Measurements from ENCODE around the gene ATOX1. TPM values are rescaled to one million over a fixed set of nuclear protein-coding genes. Genes with fewer than 3 reads are reported as not detected.

Gene ATOX1
- total and polyA plus RNA-seq, 2 of the 8 experiments (the other 6 are each of a cell fraction or from before 2014, with no cell fraction given): 79.9 to 232 TPM

GRCh38 chr5:151751091-151751490 is 7.3 kb downstream of the ATOX1 start:
- H3K23ac ChIP-seq (ENCODE audit: insufficient read length): no peak overlapping the region
- no peak overlapping the region for H3K4me2 ChIP-seq (ENCODE audit: insufficient read depth in 1 of 2, low read depth in 2 of 2, low read length in 2 of 2)
- no peak for DNase-seq (ENCODE audit: low read depth in 1 of 2, low spot score in 2 of 2)
- 0 out of 2 replicates have a peak, but pooled peaks cover 3% of the 10 kb centered on the region for H3K79me1 ChIP-seq (ENCODE audit: low read depth, low read length)
- H3K27ac ChIP-seq (ENCODE audit: low read depth, low read length): no peak overlapping the region
- no peak overlapping the region for H2BK20ac ChIP-seq (ENCODE audit: low read length)
- ChIA-PET CTCF (ENCODE audit: partially characterized antibody) (interaction anchor here (0.7 to 38.0 kb wide), 5 partner anchors 10 to 699 kb away, joined by 3 to 991 read pairs (median 10); partner anchors contain the start of gene SLC36A1), POLR2A (ENCODE audit: partially characterized antibody) (interaction anchor here (19.5 kb wide), 1 partner anchor 21 kb away, joined by 182 read pairs; the partner anchor contains the start of gene G3BP1)
- no peak overlapping the region for H2BK5ac ChIP-seq (ENCODE audit: low read depth, low read length)
- no peaks in the 10 kb centered on the region for H3K27me3 ChIP-seq (replicated peaks in 1 of 4; ENCODE audit: control insufficient read depth in 3 of 4, extremely low read depth in 1 of 4, insufficient read depth in 3 of 4, low read length in 3 of 4)
- H4K20me1 ChIP-seq (replicated peaks in 1 of 2; ENCODE audit: control insufficient read depth in 1 of 2, insufficient read depth in 2 of 2, low read length in 2 of 2): peaks cover 0 to 4% of the 10 kb centered on the region in 2 experiments
- no peak overlapping the region for H3K14ac ChIP-seq (ENCODE audit: insufficient read length)
- FAIRE-seq: no peak
- no peak overlapping the region for H2BK12ac ChIP-seq (ENCODE audit: low read depth, low read length)
- no peaks in the 10 kb centered on the region for H3K79me2 ChIP-seq (ENCODE audit: control insufficient read depth in 1 of 2, insufficient read depth in 2 of 2, low read length in 2 of 2)
- no peaks in the 10 kb centered on the region for H3K23me2 ChIP-seq (ENCODE audit: low read depth, low read length)
- H3K36me3 ChIP-seq (ENCODE audit: control insufficient read depth in 2 of 4, insufficient read depth in 4 of 4, low read length in 3 of 4): peaks cover 0 to 8% (median 0%) of the 10 kb centered on the region in 4 experiments; a peak in 2 of 8 replicates
- H2BK120ac ChIP-seq (replicated peaks; ENCODE audit: low read depth, low read length): no peak overlapping the region
- no peak overlapping the region for H2AK5ac ChIP-seq (ENCODE audit: low read depth, low read length)
- no peak overlapping the region for H3K4ac ChIP-seq (replicated peaks; ENCODE audit: insufficient read length, low read depth, low read length)
- H3K9me3 ChIP-seq (ENCODE audit: insufficient read depth in 2 of 2, low read depth in 1 of 2, low read length in 1 of 2): no peaks in the 10 kb centered on the region
- WGBS, 2 experiments (ENCODE audit: extremely low coverage in 1 of 2, insufficient coverage in 1 of 2, insufficient read length in 1 of 2, insufficient replicate concordance in 2 of 2, low coverage in 1 of 2, low lambda C conversion rate in 2 of 2, missing lambda C conversion rate in 1 of 2): 86% methylated on average over 3 of the region's 4 CpGs; no CpG with 5 or more reads in 1 of the 2 experiments
- H2BK15ac ChIP-seq (ENCODE audit: low read length): no peak overlapping the region
- TF ChIP-seq TAF7 (optimal IDR thresholded peaks at IDR 0.05; ENCODE audit: borderline replicate concordance, low read depth, low read length): no peak
- TF ChIP-seq EP300 (IDR thresholded peaks at IDR 0.05; ENCODE audit: borderline replicate concordance in 1 of 2, low read depth in 2 of 2, low read length in 2 of 2): no peak
- TF ChIP-seq, protein P1, sequence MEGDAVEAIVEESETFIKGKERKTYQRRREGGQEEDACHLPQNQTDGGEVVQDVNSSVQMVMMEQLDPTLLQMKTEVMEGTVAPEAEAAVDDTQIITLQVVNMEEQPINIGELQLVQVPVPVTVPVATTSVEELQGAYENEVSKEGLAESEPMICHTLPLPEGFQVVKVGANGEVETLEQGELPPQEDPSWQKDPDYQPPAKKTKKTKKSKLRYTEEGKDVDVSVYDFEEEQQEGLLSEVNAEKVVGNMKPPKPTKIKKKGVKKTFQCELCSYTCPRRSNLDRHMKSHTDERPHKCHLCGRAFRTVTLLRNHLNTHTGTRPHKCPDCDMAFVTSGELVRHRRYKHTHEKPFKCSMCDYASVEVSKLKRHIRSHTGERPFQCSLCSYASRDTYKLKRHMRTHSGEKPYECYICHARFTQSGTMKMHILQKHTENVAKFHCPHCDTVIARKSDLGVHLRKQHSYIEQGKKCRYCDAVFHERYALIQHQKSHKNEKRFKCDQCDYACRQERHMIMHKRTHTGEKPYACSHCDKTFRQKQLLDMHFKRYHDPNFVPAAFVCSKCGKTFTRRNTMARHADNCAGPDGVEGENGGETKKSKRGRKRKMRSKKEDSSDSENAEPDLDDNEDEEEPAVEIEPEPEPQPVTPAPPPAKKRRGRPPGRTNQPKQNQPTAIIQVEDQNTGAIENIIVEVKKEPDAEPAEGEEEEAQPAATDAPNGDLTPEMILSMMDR (IDR thresholded peaks at IDR 0.05; ENCODE audit: control extremely low read depth in 1 of 3, insufficient read depth in 1 of 3, low read depth in 1 of 3, low read length in 3 of 3): no peak
- TF ChIP-seq RFX5 (IDR thresholded peaks at IDR 0.05; ENCODE audit: borderline replicate concordance, low read depth, low read length): no peak
- no peak for TF ChIP-seq SUZ12 (IDR thresholded peaks at IDR 0.05; ENCODE audit: low read length)
- H4K5ac ChIP-seq (ENCODE audit: insufficient read length, low read depth, low read length): no peak overlapping the region
- H2AFZ ChIP-seq (ENCODE audit: low read length): no peak overlapping the region
- H4K91ac ChIP-seq (replicated peaks; ENCODE audit: insufficient read length, low read length): no peak overlapping the region
- H3K18ac ChIP-seq (ENCODE audit: extremely low read depth, low read length): no peak overlapping the region
- H3K4me1 ChIP-seq (replicated peaks in 1 of 4; ENCODE audit: control insufficient read depth in 3 of 4, insufficient read depth in 4 of 4, low read length in 3 of 4): peaks cover 0 to 4% (median 2%) of the 10 kb centered on the region in 4 experiments; a peak in 2 of 7 replicates
- H3K9ac ChIP-seq (replicated peaks in 1 of 4; ENCODE audit: extremely low read depth in 1 of 4, low read depth in 3 of 4, low read length in 3 of 4): no peak overlapping the region
- no peak overlapping the region for H3K4me3 ChIP-seq (ENCODE audit: extremely low read depth in 1 of 4, insufficient read depth in 2 of 4, low read depth in 3 of 4, low read length in 4 of 4)
- H4K8ac ChIP-seq (ENCODE audit: extremely low read depth, insufficient read depth, low read length): no peak overlapping the region
- no peak overlapping the region for H3K56ac ChIP-seq (replicated peaks; ENCODE audit: insufficient read length, low read depth, low read length)

Measured in H1 (cell line).